EH (cell line): Measurements from ENCODE around the gene FRMD5.

Source experiments
- DNase-seq: peaks from one replicate; pipeline ENCODE4 v3.0.0-alpha.2; 2015; ENCODE audit warnings: low read depth

Gene FRMD5

DNA sequence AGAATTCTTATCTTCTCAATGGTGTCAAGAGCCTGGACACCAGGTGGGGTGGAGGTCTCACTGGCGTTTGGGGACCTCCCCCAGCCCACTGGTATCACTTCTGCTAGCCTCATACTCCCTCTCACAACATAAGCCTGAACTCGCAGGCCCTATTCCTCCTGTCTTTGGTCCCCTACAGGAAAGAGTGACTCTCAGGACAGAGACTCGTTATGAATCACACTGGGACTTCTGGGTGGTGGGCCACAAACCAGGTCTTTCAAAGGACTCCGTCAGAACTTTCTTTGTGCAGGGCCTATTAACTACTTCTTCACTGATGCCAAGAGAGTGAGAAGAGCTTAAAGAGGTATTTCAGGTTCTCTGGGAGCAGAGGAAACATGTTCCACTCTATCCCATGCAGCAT, 267.9 kb downstream of the FRMD5 start:
- DNase-seq, result no peak

- DNase-seq, result no peak
These were observed 271.5 kb downstream of the FRMD5 start for GRCh38 chr15:43923553-43923952.

- DNase-seq, result peak; percentile 67
These were observed 273.1 kb downstream of the FRMD5 start for GRCh38 chr15:43922021-43922420.

DNA sequence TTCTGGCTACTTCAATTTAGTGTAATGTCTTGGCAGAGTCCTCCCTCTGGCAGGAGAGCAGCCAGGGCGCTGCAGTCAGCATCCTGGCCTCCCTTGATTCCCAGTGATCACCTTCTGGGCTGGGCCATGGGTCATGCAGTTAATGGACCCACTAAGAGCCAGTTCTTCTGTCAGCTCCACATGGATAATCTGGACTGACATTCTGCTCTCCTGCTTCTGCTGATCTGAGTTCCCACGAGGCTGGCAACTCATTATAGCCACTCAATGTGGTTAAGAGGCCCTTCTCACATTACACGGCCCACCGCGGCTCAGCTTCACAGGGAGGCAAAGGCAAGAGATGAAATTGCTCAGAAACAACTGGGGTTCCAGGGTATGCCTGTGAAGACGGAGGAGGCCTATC, 274.3 kb downstream of the FRMD5 start:
- peak; percentile 43 for DNase-seq

DNA sequence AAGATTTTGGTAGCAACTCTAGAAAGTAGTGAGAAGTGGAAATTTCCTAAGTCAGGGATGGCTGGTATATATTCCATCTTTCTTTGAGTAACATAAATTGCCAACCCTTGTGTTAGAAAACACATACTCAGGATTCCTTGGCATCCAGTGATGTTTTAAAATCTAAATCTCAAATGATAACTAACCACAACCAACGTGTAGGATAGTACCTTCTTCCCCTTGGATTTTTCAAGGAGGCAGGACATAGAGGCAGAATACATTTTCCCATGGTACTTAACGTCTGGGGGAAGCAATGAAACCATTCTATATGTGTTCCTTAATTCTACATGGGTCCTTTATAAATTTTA, 274.8 kb downstream of the FRMD5 start:
- peak; percentile 35 for DNase-seq

- DNase-seq, result peak; percentile 19
These were observed 275.4 kb downstream of the FRMD5 start for GRCh38 chr15:43919540-43920253.

DNA sequence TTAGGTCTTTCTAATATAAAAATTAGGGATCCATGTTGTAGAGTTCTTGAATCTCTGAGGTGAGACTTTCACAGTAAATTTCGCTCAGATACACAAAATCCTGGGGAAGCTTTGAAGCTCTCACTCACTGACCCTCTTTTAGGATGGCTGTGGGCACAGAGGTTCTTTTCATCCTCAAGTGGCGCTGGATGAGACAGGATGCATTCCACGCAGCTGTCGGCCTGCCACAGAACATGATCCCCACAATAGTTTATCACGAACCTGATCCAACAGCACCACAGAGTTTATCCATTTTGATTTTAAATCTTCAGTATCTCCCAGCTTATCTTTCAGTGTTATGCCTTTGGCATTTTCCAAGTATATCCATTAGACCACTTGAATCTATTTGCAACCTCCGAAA, 276.4 kb downstream of the FRMD5 start:
- no peak for DNase-seq

DNA sequence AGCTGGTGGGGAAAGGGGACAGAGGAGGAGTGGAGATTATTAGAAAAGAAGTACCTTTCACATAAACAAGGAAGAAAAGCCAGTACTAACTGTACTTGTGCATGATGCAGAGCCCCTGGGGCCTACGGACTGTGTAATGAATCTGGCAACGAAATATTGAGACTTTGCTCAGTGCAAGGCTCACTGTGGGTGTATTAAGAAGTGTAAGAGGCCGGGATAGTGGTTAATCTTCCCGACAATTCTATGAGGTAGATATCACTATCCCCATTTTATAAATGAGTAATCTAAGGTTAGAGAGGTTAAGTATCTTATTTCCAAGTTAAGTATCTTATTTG, 278.8 kb downstream of the FRMD5 start:
- DNase-seq, result no peak

- DNase-seq, result no peak
These were observed 279.3 kb downstream of the FRMD5 start for GRCh38 chr15:43915631-43916325.

- DNase-seq, result no peak
These were observed 281.1 kb downstream of the FRMD5 start for GRCh38 chr15:43913941-43914340.

DNA sequence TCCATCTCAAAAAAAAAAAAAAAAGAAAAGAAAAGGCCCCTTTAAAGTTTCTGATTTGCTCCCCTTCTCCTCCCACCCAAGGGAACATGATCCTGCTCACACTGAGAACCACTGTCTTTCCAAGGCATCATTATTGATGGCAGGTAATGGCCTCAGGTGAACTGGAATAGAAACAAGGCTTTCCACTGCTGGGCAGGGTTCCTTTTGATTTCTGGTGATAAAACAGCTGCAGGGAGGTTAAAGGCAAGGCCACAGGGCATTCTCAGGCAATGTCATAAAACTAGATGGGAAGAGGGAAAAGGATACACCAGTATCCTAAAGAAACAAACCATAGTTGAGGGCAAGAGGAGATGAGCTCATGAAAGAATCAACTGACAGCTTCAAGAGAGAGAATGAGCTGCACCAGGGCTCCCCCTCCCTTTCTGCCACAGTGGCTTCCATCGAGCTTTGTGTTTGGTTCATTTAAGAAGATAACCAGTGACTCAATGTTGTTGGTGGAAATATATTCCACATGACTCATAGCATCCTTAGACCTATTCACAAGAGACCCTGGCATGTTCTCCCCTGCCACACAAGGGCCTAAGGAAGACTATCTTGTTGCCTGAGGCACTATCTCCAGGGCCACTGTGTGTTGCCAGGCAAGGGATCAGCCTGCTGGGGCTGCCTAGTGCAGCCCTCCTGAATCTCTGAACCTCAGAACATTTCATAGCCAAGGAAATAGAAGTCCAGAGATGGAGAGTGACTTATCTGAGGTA, 281.9 kb downstream of the FRMD5 start:
- DNase-seq, result peak; percentile 99

DNA sequence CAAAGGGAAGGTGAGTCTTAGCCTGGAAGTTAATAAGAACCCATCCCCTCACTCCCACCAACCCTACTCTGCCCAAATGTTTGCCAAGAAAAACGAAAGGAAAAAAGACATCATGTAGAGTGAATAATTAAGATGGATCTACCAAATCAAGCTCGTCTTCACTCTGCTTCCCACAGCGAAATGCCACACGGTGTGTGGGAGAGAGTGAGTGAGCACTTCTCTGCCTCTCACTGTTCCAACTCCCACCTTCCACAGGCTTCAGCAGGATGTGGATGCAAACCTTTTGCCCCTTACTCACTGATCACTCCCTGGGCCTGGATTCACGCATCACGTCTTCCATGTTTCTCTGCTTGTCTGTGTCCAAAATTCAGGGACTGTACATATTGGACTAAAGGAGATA, 282.9 kb downstream of the FRMD5 start:
- DNase-seq, result no peak

DNA sequence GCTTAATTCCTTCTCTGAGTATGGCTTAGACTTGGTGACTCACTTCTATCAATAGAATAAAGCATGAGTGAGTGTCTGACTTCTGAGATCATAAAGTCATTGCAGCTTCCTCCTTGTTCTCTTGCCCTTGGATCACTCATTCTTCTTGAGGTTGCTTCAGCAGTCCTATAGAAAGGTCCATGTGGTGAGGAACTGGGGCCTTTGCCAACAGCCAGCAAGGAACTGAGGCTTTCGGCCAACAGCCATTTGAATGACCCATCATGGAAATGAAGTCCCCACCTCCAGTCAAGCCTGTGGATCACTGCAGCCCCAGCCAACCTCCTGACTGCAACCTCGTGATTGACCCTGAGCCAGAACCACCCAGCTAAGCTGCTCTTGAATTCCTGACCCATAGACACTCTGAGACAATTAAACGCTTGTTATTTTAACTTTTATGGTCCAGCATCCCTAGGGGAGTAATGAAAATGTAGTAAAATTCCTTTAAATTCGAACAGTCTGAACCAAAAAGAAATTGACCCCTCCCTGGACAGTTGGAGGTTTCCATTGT, 283.8 kb downstream of the FRMD5 start:
- peak; percentile 100 for DNase-seq

DNA sequence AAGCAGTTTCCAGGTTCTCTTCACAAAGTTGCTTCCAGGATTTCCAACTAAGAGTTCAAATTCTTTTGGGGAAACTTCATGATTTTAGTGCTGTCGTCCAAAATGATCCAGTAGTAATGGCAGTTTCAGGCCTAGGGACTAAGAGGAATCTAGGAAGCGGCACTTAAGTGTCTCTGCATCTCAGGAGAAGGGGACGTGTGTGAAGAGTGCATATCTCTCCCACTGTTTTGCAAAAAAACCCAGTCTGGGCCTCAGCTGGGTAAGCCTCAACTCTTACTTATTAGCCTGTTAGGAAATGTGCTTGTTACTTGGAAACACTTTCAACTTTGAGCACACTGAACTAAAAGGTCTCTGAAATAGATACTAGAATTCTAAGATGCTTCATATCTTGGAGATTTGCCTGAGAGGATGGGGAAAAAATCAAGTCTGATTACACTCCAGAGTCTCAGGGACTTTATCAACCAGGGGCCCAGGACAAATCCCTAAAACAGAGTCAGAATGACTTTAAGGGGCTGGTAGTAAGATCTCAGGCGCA, 286.5 kb downstream of the FRMD5 start:
- DNase-seq, result no peak

DNA sequence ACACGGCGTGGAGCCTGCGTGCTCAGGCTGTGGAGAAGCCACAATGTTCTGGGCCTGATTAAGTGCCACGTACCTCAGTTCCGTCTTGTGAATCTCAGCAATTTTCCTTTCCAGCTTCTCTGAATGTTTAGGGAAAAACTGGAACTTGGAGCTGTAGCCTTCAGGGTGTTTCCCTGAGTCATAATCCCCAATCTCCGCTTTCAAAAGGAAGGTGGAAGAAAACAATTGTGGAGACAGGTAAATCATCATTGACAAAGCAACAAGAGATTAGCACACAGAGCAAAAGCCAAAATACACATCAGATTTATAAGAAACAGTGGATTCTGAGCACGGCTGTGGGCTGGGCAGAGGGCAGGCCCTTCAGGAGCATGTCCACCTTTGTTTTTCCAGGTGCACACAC, 289.3 kb downstream of the FRMD5 start:
- no peak for DNase-seq

GRCh38 chr15:43903864-43904290, 291.2 kb downstream of the FRMD5 start:
- DNase-seq, result peak; percentile 66

- DNase-seq, result no peak
These were observed 293.6 kb downstream of the FRMD5 start for GRCh38 chr15:43901495-43901894.

- DNase-seq, result no peak
These were observed 294.1 kb downstream of the FRMD5 start for GRCh38 chr15:43900996-43901395.

- peak; percentile 11 for DNase-seq
These were observed 295.1 kb downstream of the FRMD5 start for GRCh38 chr15:43899928-43900327.

GRCh38 chr15:43898891-43899290, 296.2 kb downstream of the FRMD5 start:
- DNase-seq, result no peak

DNA sequence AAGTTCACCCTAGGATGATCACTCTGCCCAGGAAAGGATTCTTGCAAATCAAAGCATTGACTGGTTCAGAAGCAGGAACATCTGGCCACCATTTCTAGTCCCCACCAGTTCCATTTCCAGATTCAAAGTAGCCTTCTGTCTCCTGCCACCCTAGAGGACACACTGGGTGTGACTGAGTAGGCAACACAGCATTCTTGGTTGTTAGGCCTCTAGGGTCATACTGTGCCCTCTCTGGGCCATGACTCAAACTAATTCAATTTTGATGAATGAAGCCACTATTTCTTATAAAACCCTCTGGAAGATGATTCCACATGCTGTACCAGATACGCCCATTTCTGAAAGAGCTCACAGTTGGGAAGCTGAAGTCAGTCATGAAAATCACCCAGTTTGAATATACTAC, 298.5 kb downstream of the FRMD5 start:
- DNase-seq, result no peak

GRCh38 chr15:43895586-43895985, 299.5 kb downstream of the FRMD5 start:
- no peak for DNase-seq

DNA sequence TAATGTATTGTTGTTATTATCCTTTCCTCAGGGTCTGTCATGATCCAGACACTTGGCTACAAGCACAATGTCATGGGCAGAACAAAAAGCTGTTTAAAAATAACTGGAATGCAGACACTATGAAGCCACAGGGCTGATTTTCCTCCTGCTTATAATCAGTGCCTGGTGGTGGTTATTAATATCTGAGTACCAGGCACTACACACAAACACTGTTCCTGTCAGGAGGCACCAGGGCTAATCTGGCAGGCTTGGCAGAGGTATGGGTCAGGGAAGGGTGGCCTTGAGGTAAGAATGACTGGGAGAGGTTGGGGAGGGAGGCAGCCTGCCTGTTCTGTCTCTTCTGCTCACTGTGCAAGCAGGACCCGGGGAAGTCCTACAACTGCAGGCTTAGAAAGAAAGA, 301.1 kb downstream of the FRMD5 start:
- DNase-seq, result no peak
